Stimulated activated CD4-positive, alpha-beta T cell treated with anti-CD3 and anti-CD28 coated beads, TNF-alpha, amount 100 ng/mL, for 24 hours (primary cell): Measurements from ENCODE around the gene RAD23B.
A peak's percentile ranks its signal among the peaks of the same experiment; 100 is the strongest.
"Not testable (repeated sequence)": the region's sequence is repeated elsewhere in the genome, so short reads cannot be mapped to it uniquely, and the experiment has no call there.

Experiments
- DNase-seq, 3 experiments: peaks; one replicate each; pipeline ENCODE4 v3.0.0-alpha.2; 2020; ENCODE audit warnings: low read depth in 3 of 3

Gene RAD23B

DNA sequence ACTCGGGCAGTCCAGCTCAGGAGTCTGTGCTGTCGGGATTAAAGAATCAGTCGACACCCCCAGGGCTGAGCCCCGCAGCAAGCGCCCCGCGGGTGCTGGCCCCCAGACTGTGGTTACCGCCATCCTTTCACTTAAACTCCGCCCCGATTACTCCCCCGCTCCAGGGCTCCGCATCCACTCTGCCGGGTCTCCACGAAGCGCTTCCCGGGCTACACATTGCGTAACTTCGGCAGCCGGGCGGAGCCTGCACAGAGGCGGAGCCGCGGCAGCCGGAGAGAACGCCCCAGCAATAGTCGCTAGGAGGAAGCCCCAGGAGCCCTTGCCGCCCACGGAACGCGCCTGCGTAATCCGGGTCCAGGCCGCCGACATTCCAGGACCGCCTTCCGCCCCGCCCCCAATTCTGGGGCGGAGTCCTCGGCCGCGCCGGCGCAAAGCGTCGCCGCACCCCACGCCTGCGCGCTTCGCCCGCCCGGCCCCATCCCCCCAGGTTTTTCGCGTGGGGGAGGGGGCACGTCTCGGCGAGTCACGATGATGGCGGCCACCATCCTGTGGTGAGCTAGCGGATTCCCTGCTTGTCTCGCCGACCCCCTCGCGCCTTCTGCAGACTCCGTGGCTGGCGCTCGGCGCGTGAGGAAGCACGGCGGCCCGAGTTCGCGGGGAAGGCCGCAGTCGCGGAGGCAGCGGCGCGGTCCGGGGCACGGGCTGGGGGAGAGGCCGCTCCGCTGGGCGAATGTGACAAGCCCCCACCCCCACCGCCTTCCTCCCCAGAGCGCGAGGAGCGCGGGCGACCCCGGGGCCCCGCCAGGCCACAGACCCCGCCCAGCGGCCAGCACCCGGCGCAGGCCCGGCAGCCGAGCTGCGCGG lies at the start of gene RAD23B:
Gene RAD23B, plus strand, starts transcription at position 521 of the 864 bp plus-strand sequence. CDS start 351 bp downstream, outside the sequence.
- DNase-seq = peak; percentile 98 to 99 (median 98)

DNA sequence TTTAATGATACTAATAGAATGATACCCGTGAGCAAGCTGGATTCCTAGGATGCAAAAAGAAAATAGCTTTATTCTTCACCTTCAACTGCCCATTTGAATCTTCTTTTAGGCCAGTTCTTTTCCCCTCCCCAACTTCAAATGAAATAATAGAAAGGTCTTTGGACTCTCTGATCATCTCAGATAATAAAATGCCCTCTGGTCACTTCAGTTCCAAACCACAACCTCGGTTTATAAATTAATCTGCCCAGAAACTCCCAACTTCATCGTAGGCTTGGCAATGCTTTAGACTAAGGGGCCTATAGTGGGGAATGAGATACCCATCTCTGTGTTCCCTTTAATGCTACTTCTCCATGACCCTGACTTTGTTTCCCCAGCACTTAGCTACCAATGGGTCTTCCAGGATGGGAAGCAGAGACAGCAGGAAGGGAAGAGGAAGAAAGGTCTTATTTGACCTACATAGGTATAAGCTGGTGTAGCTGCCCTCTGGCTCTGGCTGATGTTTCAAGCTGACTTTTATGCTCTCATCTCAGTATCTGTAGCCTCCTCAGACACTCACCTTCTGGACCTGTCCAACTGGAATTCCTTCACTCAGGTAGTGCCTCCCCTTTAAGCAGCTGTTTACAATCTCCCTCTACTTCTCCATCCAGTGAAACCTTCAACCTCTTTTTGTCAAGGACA lies 47.2 kb upstream of the RAD23B start:
- DNase-seq = no peak

DNA sequence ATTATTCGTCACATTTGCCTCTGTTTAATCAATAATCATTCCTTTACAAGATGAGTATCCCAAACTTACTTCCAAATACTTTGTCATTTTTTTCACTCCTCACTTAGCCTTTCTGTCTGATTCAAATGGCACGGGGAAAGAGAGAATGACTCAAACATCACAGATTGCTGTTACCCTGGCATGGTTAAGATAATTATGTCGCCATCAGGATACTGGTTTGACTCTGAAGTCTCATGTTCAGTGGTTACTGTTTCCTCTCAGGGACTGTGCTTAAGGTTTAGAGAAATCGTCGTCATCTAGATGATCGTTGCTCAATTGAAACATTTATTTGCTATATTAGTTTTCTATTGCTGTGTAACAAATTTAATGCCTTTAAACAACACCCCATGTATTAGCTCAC lies 45.2 kb upstream of the RAD23B start:
- DNase-seq = no peak

DNA sequence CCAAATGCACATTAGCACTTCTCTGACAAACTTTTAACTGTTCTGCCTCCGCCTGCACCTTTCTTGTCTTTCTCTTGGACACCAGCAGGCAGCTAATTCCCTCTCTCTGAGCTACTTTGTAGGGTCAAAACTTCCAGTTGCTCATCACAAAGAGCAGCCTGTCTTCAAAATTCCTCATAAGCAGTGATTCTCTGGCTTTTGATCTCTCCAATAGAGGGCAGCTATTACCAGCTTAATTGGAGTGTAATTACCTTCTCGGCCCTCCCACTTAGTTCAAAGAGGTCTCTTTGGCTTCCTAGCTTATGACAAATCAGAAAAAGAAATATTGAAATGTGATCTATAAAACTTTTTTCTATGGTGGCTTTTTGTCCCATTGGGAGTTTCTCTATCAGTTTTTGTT lies 43.6 kb upstream of the RAD23B start:
- DNase-seq = no peak

DNA sequence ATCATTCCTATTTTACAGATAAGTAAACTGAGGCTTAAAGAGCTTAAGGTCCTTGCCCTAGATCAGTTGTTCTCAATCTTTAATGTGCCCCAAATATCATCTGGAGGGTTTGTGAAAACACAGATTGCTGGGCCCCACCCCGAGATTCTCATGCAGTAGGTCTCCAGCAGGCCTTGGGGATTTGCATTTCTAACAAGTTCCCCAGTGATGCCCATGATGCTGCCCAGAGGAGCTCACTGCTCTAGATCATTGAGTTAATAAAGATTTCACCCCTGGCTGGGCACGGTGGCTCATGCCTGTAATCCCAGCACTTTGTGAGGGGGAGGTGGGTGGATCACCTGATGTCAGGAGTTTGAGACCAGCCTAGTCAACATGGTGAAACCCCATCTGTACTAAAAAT lies 42.8 kb upstream of the RAD23B start:
- no peak for DNase-seq

DNA sequence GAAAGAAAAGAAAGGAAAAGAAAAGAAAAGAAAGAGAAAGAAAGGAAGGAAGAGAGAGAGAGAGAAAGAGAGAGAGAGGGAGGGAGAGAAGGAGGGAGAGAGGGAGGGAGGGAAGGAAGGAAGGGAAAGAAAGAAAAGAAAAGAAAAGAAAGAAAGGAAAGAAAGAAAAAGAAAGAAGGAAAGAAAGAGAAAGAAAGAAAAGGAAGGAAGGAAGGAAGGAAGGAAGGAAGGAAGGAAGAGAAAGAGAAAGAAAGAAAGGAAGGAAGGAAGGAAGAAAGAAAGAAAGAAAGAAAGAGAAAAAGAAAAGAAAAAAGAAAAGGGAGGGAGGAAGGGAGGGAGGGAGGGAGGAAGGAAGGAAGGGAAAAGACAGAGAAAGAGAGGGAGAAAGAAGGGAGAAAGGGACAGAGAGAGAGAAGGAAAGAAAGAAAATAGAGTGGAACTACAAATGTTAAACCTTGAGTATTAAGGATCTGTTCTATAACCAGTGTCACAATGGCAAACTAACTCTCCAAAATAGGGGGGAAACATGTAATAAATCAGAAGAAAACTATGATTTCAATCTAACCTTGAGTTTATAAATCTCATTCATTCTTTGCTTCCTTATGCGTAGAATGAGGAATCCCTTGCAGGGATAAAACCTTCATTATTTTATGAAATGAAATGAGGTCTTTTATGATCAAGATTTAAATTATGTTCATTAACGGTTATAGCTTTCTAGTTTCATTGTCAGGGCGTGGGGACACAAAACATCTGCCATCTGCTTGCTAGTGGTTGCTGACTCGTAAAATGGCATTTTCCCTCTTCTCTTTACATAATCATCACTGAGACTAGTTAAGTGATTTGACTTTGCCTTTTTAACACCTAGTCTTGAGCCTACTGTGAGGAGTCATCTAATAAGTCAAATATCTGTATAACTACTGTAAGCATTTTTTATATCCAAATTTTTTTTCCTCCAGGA lies 40.7 kb upstream of the RAD23B start:
- no peak for DNase-seq

DNA sequence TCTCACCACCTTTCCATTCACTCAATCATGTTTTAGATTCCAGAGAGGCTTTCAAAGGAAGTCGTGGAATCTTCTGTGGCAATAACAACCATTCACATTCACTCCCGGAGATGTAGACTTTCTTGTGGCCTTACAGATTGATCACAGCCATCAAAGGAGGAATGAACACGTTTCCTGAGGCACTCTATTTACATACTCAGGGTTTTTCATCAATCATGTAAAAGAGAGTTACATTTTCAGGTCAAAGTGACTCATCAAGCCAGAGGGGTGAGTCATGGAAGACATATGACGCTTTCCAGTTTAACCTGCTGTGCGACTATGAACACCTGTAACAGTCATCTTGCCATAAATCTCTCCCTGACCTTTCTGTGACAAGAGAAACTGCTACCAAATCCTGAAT lies 39.3 kb upstream of the RAD23B start:
- peak; percentile 16 to 35 (median 32) for DNase-seq

DNA sequence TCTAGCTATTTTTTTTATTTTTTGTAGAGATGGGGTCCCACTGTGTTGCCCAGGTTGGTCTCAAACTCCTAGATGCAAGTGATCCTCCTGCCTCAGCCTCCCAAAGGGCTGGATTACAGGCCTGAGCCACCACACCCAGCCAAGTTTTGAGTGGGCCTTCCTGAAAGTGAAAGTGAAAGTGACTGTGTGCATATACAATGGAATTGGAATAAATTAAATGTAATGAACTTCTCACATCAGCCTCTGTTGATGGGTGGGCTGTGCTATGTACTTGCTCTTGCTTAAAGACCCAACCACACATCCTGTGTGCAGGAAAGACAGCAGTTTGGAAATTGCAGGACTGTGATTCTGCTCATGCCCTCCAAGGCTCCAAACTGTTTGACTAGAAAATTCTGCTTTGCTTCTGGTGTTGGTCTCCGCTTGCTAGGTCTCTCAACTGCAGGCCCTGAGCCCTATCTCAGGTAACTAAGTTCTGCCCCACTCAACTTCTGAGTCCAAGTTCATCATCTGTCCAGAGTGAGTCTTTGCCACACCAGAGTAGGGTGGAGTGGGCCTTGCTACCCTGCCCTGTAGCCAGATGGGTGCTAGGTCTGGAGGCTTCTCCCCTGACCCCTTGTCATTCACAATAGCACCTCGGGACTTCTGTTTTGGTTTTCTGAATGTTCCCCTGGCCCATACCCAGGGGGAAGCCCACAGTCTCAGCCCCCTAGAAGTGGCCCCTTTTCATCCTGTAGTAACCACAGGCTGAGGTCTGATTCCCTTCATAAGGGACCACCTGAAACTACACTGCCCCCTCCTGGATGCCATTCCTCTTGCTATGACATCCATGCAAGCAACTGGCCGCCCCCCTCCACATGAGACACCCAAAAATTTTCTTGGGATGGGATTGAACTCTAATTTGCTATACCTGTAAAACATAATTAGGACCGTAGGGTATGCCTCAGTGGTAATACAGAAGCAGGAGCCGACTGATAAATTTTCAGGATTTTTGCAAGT lies 36.5 kb upstream of the RAD23B start:
- DNase-seq = peak in 1 of 3 experiments; percentile 3

DNA sequence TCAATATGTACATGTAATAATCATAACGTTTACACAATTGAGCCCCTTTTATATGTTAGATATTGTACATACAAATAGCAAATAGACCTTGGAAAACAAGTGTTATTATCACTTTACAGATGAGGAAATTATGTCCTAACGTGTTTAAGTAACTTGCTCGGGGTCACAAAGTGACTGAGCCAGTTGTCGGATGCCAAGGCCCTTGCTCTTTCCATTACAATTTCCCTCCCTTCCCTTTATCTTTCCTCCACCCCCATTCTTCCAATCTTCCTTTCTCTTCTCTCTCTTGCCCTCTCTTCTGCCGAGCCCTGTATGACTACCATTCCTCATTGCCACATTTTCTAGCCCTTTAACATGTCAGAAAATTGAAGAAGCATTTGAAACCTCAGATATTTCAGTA lies 34.4 kb upstream of the RAD23B start:
- DNase-seq = no peak

DNA sequence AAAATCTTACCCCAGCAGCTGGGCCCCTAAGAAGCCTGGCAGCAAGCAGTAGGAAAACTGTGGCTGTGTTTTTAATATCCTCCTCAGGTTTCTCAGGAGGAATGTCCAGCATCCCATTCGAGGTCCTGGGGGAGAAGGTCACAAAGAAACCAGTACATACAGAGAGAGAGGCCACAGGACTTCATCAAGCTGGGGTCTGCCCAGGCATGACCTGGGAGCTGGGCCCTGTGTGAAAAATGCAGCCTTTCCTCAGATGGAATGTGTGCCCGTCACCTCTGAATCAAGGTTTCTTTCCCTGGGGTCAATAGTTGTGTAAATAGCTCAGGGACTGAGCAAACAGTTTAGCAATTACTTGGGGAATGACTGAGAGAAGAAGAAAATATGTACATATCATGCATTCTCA lies 33.9 kb upstream of the RAD23B start:
- no peak for DNase-seq

DNA sequence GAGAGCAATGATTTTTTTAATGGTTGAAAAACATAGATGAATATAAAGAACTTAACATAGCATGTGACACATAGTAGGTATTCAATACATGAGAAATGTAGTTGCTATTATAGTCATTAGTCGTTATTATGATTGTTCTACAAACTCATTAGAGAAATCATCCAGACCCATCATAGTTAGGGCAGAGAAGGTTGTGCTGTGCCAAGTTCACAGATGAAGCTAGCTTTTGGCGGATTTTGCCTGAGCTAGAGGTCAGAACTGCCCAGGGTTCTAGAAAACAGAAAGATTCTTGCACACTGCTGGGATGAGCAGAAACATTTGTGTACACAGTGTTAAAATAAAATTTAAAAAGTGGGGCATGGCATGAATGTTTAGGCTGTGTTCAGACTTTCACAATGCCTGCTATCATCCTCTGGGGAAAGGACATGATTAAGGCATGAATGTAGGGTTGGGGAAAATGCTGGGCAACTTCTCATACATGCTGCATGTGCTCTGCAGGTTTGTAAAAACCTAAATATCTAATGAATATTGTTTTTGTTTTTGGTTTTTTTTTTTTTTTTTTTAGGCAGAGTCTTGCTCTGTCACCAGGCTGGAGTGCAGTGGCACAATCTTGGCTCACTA lies 33.3 kb upstream of the RAD23B start:
- no peak for DNase-seq

DNA sequence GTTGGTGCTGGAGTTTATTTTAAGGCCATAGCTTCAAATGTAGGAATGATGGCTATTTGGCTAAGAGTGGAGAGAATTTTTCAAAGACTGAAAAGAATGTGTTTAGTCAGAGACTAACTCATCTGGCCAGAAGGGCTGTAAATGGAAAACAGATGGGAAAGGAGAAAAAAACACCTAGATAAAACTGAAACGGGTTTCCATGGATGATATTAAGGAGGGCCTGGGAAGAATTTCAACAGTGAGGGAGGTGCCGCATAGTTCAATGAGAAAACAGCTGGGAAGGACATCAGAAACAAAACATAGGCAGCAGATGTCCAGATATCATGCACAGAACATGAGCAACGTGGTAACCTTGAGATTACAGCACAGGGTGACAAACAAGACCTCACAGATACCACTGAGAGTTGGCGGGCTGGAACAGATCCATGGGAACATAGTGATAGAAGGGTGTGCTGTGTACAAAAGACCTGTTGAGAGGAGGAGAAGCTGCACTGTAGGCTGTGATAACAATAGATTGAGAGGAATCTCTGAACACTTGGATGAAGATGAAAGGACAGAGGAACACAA lies 31.2 kb upstream of the RAD23B start:
- DNase-seq = no peak

DNA sequence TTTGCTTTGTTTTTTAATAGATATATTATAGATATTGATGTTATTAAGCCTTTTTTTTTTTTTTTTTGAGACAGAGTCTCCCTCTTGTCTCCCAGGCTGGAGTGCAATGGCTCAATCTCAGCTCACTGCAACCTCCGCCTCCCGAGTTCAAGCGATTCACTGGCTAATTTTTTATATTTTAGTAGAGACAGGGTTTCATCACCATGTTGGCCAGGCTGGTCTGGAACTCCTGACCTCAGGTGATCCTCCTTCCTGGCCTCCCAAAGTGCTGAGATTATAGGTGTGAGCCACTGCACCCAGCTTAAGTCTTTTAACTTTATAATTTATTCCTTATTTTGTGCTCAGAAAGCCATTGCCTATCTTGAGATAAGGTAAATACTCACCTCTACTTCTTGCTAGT lies 24.2 kb upstream of the RAD23B start:
- no peak for DNase-seq

DNA sequence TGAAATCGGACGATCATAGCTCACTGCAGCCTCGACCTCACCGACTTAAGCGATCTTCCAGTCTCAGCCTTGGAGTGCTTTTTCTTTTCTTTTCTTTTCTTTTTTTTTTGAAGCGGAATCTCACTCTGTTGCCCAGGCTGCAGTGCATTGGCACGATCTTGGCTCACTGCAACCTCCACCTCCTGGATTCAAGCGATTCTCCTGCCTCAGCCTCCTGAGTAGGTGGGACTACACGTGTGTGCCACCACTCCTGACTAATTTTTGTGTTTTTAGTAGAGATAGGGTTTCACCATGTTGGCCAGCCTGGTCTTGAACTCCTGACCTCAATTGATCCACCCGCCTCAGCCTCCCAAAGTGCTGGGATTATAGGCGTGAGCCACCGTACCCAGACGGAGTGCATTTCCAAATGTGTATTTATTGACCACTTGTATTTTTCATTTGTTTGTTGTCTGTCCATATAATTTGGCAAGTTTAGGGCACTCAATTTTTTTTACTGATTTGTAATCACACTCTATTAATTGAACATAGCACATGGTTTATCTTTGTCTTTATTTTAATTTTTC lies 23.2 kb upstream of the RAD23B start:
- not testable (repeated sequence) for DNase-seq

DNA sequence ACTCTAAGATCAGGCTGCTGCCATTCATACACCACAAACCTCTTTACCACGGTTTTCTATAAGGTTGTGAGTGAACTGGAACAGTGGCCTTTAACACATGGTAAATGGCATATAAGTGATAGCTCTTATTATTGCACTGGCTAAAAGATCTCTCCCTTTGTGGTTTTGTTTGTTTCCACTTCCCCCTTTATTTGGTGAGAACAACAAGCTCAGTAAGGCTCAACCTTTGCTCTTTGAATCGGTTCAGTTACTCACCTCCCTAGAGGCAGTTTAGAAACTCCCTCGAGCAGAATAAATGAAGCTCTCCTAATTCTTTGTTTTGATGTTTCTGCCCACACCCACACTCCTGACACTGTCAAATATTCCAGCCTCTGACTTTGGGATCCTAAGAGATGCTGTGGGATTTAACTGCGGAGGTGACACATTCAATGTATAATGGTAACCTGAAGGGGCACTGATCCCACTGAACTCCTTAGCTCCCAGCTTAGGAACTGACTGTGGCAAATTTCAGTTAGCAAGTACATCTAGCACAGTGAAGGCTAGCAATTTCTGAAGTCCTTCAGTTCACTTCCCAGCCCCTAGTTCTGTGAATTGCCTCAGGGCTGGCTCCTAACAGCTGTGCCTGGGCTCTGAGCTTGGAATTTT lies 22.5 kb upstream of the RAD23B start:
- no peak for DNase-seq

DNA sequence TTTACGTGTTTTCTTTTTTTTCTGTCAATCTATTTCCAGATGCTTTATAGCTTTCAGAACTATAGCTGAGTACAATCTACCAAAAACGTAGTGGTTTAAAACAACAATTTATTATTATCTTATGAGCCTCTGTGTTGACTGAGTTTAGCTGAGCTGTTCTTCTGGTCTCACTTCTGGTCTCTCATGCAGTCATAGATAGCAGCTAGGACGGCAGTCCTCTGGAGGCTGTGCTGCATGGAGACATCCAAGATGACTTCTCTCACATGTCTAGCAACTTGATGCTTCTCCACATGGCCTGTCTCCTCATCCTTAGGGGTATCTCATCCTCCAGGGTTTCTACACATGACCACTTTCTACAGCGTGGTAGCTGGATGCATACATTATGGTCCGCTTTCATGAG lies 22.0 kb upstream of the RAD23B start:
- DNase-seq = no peak

DNA sequence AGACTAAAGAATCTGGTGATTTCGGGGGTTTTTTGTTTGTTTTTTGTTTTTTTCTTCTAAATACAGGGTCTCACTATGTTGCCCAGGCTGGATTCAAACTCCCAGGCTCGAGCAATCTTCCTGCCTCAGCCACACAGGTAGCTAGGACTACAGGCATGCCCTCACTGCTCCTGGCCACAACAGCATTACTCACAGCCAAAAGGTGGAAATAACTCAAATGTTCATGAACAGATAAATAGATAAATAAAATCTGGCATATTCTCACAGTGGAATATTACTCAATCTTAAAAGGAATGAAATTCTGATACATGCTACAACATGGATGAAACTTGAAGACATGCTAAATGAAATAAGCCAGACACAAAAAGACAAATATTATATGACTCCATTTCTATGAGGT lies 19.8 kb upstream of the RAD23B start:
- no peak for DNase-seq

DNA sequence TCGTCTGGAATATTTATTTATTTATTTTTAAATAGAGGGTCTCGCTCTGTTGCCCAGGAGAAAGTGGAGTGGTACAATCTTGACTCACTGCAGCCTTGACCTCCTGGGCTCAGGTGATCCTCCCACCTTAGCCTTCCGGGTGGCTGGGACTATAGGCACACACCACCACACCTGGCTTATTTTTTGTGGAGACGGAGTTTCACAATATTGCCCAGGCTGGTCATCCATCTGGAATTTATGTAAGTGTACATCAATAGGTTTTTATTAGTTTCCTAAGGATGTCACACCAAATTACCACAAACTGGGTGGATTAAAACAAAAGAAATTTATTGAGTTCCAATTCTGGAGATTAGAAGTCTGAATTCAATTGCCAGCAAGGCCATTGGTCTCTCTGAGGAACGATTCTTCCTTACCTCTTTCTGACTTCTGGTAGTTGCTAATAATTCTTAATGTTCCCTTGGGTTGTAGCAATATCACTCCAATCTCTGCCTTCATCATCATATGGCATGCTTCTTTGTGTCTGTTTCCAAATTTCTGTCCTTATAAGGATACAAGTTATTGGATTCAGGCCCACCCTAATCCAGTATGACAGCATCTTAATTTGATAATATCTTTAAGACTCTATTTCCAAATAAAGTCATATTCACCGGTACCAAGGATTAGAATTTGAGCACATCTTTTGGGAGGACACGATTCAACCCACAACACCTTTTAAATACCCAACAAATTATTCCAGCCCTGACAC lies 16.3 kb upstream of the RAD23B start:
- DNase-seq = no peak
